Parathyroid adenoma (tissue), 2 donors: ENCODE results near the gene LANCL2.

ENCODE experiments used
- H2AFZ ChIP-seq: fragments of 300-600 bp; sonication (generic); one replicate; pipeline ENCODE4 v1.7.0; 2017; ENCODE audit warnings: antibody characterized with exemption, mild to moderate bottlenecking
- H3K27ac ChIP-seq: fragments of 300-600 bp; sonication (generic); one replicate; pipeline ENCODE4 v1.7.0; 2017
- H3K27me3 ChIP-seq: fragments of 300-600 bp; sonication (generic); one replicate; pipeline ENCODE4 v1.7.0; 2017; ENCODE audit warnings: low read length; ENCODE audit not compliant: control insufficient read depth, insufficient read depth
- H3K36me3 ChIP-seq: fragments of 300-600 bp; sonication (generic); one replicate; pipeline ENCODE4 v1.7.0; 2017; ENCODE audit warnings: low read length; ENCODE audit not compliant: control insufficient read depth, insufficient read depth
- H3K4me1 ChIP-seq: fragments of 300-600 bp; sonication (generic); one replicate; pipeline ENCODE4 v1.7.0; 2017; ENCODE audit warnings: control low read depth
- H3K4me2 ChIP-seq: fragments of 300-600 bp; sonication (generic); one replicate; pipeline ENCODE4 v1.7.0; 2017; ENCODE audit warnings: low read length
- H3K4me3 ChIP-seq: fragments of 300-600 bp; sonication (generic); one replicate; pipeline ENCODE4 v1.7.0; 2017; ENCODE audit warnings: low read depth, low read length
- H3K79me2 ChIP-seq: fragments of 300-600 bp; sonication (generic); one replicate; pipeline ENCODE4 v1.7.0; 2017; ENCODE audit warnings: control low read depth
- H3K9ac ChIP-seq: fragments of 300-600 bp; sonication (generic); one replicate; pipeline ENCODE4 v1.7.0; 2017; ENCODE audit warnings: mild to moderate bottlenecking
- H3K9me3 ChIP-seq: fragments of 300-600 bp; sonication (generic); one replicate; pipeline ENCODE4 v1.7.0; 2017; ENCODE audit warnings: low read length; ENCODE audit not compliant: control insufficient read depth
- TF ChIP-seq, protein P1 (sequence below): fragments of 300-600 bp; sonication (generic); IDR thresholded peaks from one replicate; pipeline ENCODE4 v1.7.0; 2017; ENCODE audit warnings: antibody characterized with exemption, mild to moderate bottlenecking
- donor health status: primary hyperparathyroidism.

Gene LANCL2, protein sequence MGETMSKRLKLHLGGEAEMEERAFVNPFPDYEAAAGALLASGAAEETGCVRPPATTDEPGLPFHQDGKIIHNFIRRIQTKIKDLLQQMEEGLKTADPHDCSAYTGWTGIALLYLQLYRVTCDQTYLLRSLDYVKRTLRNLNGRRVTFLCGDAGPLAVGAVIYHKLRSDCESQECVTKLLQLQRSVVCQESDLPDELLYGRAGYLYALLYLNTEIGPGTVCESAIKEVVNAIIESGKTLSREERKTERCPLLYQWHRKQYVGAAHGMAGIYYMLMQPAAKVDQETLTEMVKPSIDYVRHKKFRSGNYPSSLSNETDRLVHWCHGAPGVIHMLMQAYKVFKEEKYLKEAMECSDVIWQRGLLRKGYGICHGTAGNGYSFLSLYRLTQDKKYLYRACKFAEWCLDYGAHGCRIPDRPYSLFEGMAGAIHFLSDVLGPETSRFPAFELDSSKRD

DNA sequence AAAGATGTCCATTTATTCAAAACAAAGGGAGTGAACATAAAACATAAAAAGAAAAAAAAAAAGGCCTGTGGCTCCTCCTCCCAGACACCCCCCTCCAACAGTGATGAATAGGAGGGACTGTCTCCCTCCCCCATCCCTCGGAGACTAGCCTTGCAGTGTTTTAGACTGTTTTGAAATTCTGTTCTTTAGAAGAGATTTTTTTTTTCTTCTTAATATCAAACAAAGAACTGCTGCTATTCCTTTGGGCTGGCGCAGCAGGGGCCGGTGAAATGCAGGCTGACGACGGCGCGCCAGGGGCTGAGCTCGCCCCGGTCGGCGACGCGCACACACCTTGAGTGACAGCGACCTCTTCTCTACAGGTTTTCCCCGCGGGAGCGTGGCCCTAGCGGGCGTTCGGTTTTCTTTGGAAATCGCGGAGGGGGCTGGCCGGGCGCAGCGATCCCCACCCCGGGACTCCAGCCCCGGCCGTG, at the start of gene LANCL2:
LANCL2 (plus strand) TSS at position 133 of the 470 bp plus-strand sequence. CDS start 689 bp downstream, outside the sequence.
- H3K9me3 ChIP-seq = no peaks in the 10 kb centered on the region
- H3K4me3 ChIP-seq = peak within 1 kb of the TSS; percentile 93
- H3K9ac ChIP-seq = peak within 1 kb of the TSS; percentile 99
- peaks cover 10% of the 10 kb centered on the region for H3K4me1 ChIP-seq
- H3K79me2 ChIP-seq = peaks cover 17% of the 10 kb centered on the region
- no peaks in the 10 kb centered on the region for H3K36me3 ChIP-seq
- H3K4me2 ChIP-seq = peak within 1 kb of the TSS; percentile 96
- H3K27me3 ChIP-seq = no peaks in the 10 kb centered on the region
- peak within 1 kb of the TSS; percentile 100 for H2AFZ ChIP-seq
- TF ChIP-seq, protein P1, sequence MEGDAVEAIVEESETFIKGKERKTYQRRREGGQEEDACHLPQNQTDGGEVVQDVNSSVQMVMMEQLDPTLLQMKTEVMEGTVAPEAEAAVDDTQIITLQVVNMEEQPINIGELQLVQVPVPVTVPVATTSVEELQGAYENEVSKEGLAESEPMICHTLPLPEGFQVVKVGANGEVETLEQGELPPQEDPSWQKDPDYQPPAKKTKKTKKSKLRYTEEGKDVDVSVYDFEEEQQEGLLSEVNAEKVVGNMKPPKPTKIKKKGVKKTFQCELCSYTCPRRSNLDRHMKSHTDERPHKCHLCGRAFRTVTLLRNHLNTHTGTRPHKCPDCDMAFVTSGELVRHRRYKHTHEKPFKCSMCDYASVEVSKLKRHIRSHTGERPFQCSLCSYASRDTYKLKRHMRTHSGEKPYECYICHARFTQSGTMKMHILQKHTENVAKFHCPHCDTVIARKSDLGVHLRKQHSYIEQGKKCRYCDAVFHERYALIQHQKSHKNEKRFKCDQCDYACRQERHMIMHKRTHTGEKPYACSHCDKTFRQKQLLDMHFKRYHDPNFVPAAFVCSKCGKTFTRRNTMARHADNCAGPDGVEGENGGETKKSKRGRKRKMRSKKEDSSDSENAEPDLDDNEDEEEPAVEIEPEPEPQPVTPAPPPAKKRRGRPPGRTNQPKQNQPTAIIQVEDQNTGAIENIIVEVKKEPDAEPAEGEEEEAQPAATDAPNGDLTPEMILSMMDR = no peak
- peak within 1 kb of the TSS; percentile 99 for H3K27ac ChIP-seq

DNA sequence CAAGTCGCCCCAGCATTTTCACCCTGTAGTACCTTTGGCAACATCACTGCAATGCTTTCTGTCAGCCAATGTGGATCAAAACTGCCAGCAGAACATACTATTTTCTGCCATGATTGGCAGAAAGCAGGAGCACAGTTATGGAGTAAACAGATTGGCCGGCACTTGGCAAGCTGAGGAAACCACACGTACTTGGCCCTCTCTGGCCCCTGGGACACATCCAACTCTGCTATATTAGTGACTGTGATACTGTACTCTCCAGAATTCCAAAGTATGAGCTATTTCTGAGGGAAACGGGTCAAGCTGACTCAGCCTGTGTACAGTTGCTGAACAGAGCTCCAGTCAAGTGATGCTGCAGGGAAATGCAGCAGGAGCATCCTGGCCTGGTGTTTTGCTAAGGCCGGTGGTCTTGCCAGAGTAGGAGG, 39.8 kb upstream of the LANCL2 start:
- Histone ChIP-seq H3K4me1 (no peaks in the 10 kb centered on the region), H3K79me2 (no peaks in the 10 kb centered on the region), H3K27me3 (no peaks in the 10 kb centered on the region), H3K4me3 (no peak overlapping the region), H3K4me2 (no peak overlapping the region), H3K9me3 (no peaks in the 10 kb centered on the region), H3K9ac (no peak overlapping the region), H2AFZ (no peak overlapping the region), H3K27ac (no peak overlapping the region), H3K36me3 (no peaks in the 10 kb centered on the region)
- TF ChIP-seq, protein P1 = no peak

DNA sequence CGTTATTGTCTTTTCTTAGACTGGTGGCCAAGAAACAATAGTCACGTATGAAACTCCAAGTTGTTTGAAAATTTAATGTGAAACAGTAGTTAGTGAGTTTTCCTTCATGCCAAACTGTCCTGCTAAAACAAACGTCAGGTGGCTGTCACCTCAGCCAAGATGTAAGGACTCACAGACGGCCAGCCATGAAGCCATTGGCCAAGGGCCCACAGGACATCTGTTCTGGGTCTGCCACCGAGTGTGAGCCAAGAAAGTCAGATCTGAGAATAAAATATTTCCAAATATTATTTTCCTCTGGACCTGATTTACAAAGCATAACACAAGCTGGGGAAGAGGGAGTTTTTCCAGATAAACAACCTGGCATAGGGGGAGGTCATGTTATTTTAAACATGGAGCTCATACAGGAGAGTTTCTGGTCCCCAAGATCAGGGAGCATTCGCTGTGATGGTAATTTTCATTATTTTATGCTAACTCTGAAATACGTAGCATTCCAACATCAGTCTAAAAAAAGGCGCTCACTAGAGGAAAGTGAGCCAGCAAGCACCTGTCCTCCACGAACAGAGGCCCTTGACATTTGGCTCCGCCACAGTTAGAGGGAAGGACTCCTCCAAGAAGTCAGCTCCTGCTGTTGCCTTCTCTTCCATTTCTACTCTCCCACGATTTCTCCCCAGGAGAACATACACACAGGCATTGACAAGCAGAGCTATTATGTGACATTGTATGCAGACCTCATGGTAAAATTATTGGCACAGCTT, 38.9 kb upstream of the LANCL2 start:
- H3K9ac ChIP-seq = no peak overlapping the region
- no peaks in the 10 kb centered on the region for H3K9me3 ChIP-seq
- H3K4me2 ChIP-seq = no peak overlapping the region
- H3K4me3 ChIP-seq = no peak overlapping the region
- no peaks in the 10 kb centered on the region for H3K36me3 ChIP-seq
- no peaks in the 10 kb centered on the region for H3K4me1 ChIP-seq
- H3K27ac ChIP-seq = no peak overlapping the region
- no peak overlapping the region for H2AFZ ChIP-seq
- TF ChIP-seq, protein P1 = no peak
- no peaks in the 10 kb centered on the region for H3K27me3 ChIP-seq
- H3K79me2 ChIP-seq = no peaks in the 10 kb centered on the region

DNA sequence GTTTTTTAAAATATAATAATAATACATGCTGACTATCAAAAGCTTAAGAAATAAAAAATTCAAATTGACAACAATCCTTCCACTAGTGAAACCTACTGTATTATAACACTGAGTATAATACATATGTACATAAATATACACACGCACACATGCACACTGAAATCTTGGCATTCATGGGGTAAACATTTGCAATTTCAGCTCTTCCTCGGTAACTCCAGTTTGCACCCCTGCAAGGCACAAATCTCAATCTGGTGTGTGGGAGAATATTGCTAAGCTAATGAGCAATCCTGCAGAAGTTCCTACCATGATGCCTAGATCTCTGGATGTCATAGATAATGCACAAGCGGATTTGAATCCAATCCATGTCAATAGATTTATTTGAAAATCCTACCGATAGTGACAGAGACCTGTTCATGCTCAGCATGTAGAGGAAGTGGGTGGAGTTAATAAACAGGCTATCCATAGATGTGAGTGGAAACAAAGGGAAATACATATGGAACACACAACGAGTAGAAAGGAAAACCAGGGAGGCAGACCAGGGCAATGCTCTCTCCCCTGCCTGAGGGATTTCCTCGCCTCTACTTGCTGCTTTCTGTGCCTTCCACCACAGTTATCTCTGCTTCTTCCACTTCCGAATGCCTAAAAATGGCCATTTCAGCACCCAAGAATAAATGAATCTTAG, 38.1 kb upstream of the LANCL2 start:
- no peaks in the 10 kb centered on the region for H3K79me2 ChIP-seq
- no peaks in the 10 kb centered on the region for H3K36me3 ChIP-seq
- TF ChIP-seq, protein P1 = no peak
- H3K9me3 ChIP-seq = no peaks in the 10 kb centered on the region
- H3K9ac ChIP-seq = no peak overlapping the region
- no peaks in the 10 kb centered on the region for H3K4me1 ChIP-seq
- no peak overlapping the region for H3K4me3 ChIP-seq
- no peak overlapping the region for H3K4me2 ChIP-seq
- no peaks in the 10 kb centered on the region for H3K27me3 ChIP-seq
- no peak overlapping the region for H2AFZ ChIP-seq
- no peak overlapping the region for H3K27ac ChIP-seq
